Erythroblast (primary cell): ENCODE results near the gene SUPT3H.

Source experiments
- GATA1 ChIP-seq: IDR thresholded peaks from 2 replicates; pipeline ENCODE4 v1.6.1; 2011; ENCODE audit warnings: low read depth, mild to moderate bottlenecking, control low read depth, low read length, moderate library complexity
- POLR2A ChIP-seq: IDR thresholded peaks from 2 replicates; pipeline ENCODE4 v1.6.1; 2011; ENCODE audit warnings: mild to moderate bottlenecking, low read length

- TF ChIP-seq POLR2A (no peak), GATA1 (no peak)
Observed at GRCh38 chr6:45254253-45254652, 123.5 kb downstream of the SUPT3H start.
